ENCODE data around the gene MSANTD1. TPM values are rescaled to one million over a fixed set of nuclear protein-coding genes. Genes with fewer than 3 reads are reported as not detected.

Gene MSANTD1
- total RNA-seq (2014; rRNA removed; shearing (Covaris generic); ENCODE audit: low replicate concordance) = not detected in 2 replicates

DNA sequence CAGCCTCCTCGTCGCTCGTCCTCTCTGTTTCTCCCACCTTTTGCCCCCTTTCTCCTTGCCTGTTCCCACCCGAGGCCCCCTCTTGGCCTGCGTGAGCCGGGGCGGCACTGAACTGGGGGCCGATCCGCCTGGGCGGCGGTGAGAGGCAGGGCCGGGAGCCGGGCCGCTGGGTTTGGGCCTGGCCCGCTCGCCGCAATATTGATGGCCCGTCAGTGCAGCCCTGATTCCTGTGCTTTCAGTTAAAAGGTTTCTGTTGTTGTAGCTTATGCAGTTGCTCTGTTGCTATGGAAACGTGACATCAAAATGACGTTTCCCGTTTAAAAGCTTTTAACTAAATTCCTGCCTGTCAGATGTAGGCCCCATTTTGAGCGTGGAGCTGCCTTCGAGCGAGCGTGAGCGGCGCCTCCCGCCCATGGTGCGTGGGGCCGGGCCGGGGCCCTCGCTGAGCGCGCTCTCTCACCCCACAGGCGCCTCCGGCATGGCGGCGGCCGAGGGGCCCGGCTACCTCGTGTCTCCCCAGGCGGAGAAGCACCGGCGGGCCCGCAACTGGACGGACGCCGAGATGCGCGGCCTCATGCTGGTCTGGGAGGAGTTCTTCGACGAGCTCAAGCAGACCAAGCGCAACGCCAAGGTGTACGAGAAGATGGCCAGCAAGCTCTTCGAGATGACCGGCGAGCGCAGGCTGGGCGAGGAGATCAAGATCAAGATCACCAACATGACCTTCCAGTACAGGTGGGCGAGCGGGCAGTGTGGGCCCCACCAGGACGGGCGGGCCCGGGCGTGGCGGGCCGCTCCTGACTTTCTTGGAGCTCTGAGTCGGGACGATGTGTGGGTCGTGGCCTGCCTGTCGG is at the start of gene MSANTD1:
MSANTD1 (plus strand) TSS at position 349 of the 851 bp plus-strand sequence; CDS start at position 413, 64 bp downstream.
- DNase-seq (ENCODE audit: low read depth) = no peak
- in situ Hi-C loops (cut with HindIII; ENCODE audit: low pct_unique_long_range_greater_than_20kb, low sequenced_read_pairs) = no loop called here

DNA sequence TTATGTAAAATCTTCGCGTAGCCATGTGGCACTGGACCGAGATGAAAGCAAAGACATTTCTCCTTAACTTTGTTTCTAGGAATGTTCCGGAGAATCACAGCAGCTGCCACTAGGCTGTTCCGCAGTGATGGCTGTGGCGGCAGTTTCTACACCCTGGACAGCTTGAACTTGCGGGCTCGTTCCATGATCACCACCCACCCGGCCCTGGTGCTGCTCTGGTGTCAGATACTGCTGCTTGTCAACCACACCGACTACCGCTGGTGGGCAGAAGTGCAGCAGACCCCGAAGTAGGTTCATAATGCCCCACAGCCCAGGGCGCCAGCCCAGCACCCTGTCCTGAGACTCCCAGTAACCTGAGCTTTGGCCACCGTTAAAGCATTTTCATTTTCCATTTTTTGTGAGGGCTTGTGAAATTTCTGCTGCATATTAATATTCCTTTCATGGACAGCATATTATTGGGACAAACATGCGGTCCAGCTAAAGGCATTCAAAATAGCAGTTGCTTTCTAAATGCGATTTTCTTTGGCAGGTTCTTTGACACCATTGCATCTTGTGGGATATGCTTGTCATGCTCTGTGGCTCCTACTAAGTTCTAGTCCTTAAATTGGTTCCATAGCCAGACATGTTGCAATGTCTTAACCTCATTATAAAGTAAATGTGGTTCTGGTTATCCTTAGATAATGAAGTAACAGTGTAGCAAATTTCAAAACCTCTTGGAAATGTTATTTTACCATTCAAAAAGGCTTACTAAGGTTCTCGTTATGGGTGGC is 49.1 kb upstream of the MSANTD1 start:
- DNase-seq (ENCODE audit: low read depth) = no peak
- in situ Hi-C loops (cut with HindIII; ENCODE audit: low pct_unique_long_range_greater_than_20kb, low sequenced_read_pairs) = no loop called here

DNA sequence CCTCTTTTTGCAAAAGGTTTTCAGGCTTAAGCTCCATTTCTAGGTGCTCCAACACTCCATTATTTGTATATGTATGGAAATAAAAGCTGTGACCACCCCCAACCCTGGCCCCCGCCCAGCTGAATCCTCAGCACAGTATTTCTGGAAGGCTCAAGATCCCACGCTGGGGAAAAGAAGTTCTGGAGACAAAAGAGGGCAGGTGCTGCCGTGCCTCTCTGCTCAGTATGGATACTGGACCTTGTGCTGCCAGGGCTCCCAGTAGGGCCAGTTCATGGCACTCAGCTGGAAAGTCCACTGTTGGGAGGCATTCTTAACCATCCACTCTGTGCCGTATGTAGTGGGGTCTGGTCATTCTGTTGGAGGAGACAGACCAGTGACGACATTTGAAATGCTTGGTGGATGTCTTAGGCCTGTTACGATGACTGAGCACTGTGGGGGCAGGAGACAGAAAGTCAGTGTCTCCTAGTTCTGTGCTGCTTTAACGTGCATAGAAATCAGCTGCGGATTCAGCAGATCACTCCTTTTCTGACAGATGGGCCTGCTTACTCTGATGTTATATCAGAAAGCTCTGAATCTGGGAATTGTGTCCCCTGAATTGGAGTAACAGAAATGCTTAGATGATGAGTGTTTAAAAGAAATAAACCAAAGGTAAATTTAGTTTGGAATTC is 48.4 kb upstream of the MSANTD1 start:
- no peak for DNase-seq (ENCODE audit: low read depth)
- in situ Hi-C loops (cut with HindIII; ENCODE audit: low pct_unique_long_range_greater_than_20kb, low sequenced_read_pairs) = no loop called here

DNA sequence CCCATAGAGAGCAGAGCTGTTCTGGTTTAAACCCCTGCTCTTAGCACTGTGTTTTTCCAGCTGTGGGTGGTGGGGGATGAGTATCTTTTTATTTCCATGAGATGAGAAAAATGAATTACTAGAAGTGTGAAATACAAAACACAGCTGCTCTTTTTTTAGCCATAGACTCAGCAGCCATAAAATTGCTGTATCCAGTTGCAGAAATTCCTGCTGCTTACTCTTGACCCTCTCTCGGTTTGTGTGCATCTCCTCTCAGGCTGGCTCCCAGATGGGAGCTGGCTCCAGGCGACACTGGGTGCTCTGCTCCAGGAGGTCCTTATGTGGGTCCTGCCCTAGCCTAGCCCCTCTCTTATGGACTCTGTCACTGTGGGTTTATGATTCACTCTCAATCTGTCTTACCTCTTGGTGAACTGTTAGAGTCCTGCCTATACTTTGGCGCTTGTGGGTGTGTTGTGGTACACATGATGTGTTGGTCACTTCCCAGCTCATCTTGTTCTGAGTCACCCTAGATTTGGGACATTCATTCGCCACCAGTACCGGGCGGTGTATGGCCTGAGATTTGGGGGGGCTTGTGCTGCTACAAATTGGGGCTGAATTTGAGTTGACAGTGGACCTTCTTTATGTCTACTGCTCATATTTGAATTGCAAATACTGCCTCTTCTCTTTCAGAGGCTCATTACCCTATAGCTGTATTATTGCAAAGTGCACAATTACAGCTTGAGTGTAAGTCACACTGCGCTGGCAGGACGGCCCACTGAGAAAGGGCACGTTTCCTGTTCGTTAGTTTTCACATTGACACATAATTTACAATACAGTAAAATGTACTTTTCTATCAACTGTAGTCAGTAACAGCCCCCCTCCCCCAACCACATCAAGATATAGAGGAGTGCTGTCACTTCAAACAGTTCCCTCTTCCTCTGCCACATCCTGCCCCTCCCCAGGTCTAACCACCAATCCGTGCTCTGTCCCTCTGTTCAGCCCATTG is 46.9 kb upstream of the MSANTD1 start:
- no peak for DNase-seq (ENCODE audit: low read depth)
- in situ Hi-C loops (cut with HindIII; ENCODE audit: low pct_unique_long_range_greater_than_20kb, low sequenced_read_pairs) = no loop called here

DNA sequence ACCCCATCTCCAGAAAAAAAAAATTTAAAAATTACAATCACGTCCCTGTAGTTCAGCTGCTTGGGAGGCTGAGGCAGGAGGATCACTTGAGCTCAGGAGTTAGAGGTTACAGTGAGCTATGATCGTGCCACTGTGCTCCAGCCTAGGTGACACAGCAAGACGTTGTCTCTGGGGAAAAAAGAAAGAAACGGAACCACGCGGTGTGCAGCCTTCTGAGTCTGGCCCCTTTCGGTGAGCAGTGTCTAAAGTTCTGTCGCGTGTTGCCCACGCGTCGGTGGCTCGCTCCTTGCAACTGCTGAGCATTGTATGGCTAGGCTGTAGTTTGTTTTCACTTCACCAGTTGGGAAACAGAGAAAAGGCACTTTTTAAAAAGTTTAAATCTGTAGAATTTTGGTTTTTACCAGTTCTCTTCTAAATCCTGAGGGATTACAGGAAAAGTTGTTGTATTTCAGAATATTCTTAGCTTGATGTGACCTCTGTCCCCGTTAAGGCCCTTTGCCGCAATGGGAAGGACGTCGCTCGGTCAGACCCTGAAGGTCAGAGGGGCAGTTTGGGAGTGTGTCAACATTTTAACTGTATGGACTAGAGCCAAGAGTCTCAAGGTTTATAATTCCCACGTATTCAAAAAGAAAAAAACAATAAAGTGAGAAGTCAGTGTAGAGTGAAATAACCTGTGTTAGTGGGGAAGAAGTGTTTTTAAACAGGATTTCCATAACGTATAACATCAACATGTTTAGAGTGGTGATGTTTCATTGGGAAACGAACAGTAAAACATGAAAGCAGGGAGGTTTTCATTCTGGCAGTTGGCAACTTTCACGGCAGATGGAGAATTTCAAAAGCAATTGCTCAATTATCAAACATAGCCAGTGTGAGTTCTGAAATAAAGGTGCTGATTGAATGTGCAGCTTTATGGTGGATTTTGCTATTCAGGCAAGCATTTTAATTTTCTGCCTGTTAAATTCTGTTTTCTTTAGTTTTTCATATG is 45.8 kb upstream of the MSANTD1 start:
- no peak for DNase-seq (ENCODE audit: low read depth)
- in situ Hi-C loops (cut with HindIII; ENCODE audit: low pct_unique_long_range_greater_than_20kb, low sequenced_read_pairs) = no loop called here

DNA sequence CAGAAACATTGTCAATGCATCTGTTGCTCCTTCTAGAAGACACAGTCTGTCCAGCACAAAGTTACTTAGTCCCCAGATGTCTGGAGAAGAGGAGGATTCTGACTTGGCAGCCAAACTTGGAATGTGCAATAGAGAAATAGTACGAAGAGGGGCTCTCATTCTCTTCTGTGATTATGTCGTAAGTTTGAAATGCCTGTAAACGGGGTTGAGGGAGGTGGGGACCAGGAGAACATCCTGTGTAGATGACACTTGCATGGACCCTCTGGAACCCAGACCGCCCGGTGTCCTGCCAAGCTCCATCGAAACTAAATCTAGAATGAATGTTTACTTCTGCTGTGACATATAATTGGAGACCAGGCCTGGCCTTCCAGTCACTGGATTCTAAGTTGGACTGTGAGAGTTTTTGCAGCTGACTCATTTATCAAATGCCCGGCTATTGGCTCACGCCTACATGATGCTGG is 45.0 kb upstream of the MSANTD1 start:
- no peak for DNase-seq (ENCODE audit: low read depth)
- in situ Hi-C loops (cut with HindIII; ENCODE audit: low pct_unique_long_range_greater_than_20kb, low sequenced_read_pairs) = no loop called here

DNA sequence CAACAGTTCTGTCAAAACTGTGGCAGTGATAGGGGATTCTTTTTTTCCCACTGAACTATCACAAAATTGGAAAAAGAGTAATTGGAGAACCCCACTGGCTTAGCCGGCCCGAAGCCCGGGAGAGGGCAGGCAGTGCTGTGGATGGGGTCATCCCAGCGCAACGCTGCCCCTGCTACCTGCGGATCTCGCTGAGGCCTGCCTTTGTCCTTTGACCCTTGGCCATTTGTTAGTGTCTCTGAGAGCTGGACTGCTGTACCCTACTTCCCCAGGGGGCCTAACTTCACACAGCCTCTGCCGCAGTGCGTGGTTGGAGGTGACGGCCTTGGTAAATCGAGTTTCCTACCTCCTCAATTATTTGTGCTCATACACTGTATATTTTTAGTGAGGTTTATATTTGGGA is 43.0 kb upstream of the MSANTD1 start:
- in situ Hi-C loops (cut with HindIII; ENCODE audit: low pct_unique_long_range_greater_than_20kb, low sequenced_read_pairs) = no loop called here

DNA sequence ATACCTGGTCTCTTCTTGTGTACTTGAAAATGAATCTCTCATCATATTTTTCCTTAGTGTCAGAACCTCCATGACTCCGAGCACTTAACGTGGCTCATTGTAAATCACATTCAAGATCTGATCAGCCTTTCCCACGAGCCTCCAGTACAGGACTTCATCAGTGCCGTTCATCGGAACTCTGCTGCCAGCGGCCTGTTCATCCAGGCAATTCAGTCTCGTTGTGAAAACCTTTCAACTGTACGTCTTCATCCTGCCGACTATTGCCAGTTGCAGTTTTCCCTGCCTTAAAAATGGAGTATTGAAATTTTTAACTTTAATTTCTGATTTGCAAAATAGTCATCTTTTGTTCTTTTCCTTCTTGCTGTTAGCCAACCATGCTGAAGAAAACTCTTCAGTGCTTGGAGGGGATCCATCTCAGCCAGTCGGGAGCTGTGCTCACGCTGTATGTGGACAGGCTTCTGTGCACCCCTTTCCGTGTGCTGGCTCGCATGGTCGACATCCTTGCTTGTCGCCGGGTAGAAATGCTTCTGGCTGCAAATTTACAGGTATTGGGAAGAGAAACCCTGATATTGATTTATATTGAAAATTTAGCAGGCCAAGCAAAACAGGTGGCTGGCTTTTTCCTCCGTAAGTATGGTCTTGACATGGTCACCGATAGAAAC is 42.4 kb upstream of the MSANTD1 start:
- no peak for DNase-seq (ENCODE audit: low read depth)
- in situ Hi-C loops (cut with HindIII; ENCODE audit: low pct_unique_long_range_greater_than_20kb, low sequenced_read_pairs) = no loop called here

More for the DNA sequence above, 43.0 kb upstream of the MSANTD1 start:
- DNase-seq (ENCODE audit: low read depth) = no peak

DNA sequence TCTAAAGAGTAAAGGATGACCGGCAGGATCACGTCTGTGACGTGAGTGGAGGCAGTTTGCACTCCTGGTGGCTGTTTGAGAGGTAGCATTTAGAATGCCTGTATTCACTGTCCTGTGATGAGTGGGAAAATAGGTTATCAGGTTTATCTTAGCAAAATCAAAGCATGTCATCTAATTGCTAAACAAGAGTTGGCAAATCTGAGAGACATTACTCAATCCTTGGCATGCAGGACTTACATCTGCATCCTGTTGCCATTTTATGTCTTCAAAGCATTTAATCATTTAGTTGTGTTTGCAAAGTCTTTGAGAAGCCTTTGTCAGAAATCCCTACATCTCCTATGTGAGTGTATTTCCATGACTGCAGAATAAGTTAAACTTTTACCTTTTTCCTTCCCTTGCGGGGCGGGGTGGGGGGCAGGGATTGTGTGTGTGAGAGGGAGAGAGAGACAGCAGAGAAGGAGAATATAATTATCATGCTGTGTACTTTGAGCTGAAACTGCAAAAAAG is 41.4 kb upstream of the MSANTD1 start:
- DNase-seq (ENCODE audit: low read depth) = no peak
- in situ Hi-C loops (cut with HindIII; ENCODE audit: low pct_unique_long_range_greater_than_20kb, low sequenced_read_pairs) = no loop called here

DNA sequence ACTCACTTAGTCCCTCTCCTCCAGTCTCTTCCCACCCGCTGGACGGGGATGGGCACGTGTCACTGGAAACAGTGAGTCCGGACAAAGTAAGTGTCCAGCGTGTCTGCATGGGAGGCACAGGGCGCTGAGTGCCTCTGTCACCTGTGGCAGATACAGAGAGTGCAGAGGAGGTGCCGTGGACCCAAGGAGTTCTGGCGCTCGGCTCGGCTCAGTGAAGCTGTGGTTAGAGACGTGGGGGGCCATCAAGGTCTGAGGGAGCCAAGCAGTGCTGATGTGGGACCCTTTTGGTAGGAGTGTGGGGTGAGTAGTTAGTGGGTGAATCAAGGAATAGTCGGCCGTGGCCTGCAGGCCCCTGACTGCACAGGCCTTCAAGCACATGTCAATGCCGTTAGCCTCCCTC is 40.1 kb upstream of the MSANTD1 start:
- DNase-seq (ENCODE audit: low read depth) = no peak
- in situ Hi-C loops (cut with HindIII; ENCODE audit: low pct_unique_long_range_greater_than_20kb, low sequenced_read_pairs) = no loop called here

DNA sequence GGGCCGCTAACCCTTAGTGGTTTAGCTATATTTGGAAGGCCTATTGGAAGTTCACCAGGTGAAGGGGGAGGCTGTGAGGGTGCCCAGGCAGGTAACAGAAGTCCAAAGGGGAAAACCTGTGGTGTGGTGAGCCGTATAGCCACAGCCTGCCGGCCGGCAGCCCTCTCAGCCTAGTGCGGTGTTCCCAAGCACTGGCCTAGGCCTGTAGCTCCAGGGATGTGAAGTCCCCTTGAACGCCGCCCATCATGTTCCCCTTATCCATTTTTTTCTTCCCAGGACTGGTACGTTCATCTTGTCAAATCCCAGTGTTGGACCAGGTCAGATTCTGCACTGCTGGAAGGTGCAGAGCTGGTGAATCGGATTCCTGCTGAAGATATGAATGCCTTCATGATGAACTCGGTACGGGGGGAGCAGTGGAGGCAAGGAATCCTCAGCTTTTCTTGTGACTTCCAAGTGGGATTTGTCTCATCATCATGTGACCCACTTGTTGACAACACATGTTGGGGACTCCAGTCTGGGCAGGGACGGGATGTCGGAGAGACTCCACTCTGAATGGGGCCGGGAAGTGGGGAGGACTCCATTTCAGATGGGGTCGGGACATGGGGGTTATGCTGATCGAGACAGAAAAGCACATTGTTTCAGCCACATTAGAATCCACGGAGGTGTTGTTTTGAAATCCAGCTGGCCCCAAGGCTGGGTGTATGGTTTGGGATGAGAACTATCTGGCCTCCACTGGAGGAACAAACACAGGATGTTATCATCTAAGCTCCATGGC is 39.2 kb upstream of the MSANTD1 start:
- DNase-seq (ENCODE audit: low read depth) = no peak
- in situ Hi-C loops (cut with HindIII; ENCODE audit: low pct_unique_long_range_greater_than_20kb, low sequenced_read_pairs) = no loop called here

DNA sequence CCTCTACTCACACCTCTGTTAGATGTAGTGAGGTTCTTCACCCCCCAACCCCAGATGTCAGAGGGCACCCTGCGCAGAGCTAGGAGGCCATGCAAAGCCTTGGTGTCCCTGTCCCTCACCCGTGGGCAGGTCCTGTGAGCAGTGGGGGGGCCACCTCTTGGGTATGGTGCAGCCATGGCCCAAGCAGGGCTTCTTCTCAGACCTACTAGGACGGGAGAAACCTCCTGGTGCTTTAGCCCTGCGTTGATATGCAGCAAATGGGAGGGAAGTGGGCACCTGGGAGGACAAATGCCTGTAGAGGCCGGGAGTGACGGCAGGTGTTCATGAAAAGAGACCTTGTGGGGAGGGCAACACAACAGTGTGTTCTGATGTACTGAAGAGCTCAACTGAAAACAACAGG is 38.5 kb upstream of the MSANTD1 start:
- in situ Hi-C loops (cut with HindIII; ENCODE audit: low pct_unique_long_range_greater_than_20kb, low sequenced_read_pairs) = no loop called here
- DNase-seq (ENCODE audit: low read depth) = no peak

DNA sequence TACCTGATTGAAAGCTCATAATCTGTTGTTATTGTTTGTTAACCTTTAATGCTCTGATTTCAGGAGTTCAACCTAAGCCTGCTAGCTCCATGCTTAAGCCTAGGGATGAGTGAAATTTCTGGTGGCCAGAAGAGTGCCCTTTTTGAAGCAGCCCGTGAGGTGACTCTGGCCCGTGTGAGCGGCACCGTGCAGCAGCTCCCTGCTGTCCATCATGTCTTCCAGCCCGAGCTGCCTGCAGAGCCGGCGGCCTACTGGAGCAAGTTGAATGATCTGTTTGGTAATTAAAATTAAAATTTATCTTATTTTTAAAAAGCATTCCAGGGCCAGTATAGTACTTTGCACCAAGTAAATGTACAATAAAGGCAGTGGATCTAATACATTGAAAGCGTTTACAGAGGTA is 37.1 kb upstream of the MSANTD1 start:
- DNase-seq (ENCODE audit: low read depth) = no peak
- in situ Hi-C loops (cut with HindIII; ENCODE audit: low pct_unique_long_range_greater_than_20kb, low sequenced_read_pairs) = no loop called here

DNA sequence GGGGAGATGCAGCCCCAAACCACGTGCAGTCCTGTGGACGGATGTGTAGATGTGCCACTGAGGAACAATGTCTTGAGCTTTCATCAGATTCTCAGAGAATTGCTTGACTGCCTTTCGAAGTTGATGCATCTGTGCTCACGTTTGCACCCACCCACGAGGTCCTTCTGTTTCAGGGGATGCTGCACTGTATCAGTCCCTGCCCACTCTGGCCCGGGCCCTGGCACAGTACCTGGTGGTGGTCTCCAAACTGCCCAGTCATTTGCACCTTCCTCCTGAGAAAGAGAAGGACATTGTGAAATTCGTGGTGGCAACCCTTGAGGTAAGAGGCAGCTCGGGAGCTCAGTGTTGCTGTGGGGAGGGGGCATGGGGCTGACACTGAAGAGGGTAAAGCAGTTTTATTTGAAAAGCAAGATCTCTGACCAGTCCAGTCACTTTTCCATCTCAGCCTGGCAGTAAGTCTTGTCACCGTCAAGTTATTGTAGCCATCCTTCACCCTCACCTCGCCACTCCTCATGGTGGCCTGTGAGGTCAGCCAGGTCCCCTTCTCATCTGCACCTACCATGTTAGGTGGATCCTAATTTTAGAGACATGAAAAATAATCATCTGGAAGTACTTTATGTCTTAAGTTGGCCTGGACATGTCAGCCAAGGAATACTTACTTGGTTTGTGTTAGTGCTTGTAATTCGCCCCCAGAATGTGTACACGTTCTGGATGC is 36.4 kb upstream of the MSANTD1 start:
- no peak for DNase-seq (ENCODE audit: low read depth)
- in situ Hi-C loops (cut with HindIII; ENCODE audit: low pct_unique_long_range_greater_than_20kb, low sequenced_read_pairs) = no loop called here

DNA sequence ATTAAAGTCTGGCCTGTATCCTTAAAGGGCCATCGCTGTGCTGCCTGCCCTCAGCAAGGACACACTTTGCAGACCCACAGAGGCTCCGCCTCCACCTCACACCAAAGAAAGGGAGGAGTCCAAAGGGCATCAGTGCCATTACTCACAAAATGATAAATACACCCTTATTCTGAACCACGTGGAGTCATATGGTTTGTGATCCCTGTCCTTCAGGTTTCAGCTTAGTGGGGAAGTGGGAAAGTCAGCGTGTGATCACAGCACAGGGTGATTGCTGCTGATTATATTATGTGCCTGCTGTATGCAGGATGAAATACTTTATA is 35.9 kb upstream of the MSANTD1 start:
- no peak for DNase-seq (ENCODE audit: low read depth)
- in situ Hi-C loops (cut with HindIII; ENCODE audit: low pct_unique_long_range_greater_than_20kb, low sequenced_read_pairs) = no loop called here
